ENCODE data around the gene TMEM106C. TPM values are rescaled to one million over a fixed set of nuclear protein-coding genes. Genes with fewer than 3 reads are reported as not detected.

Gene TMEM106C
- total and polyA plus RNA-seq, 4 donors: 16.2 to 57.8 (median 25.2) TPM

- H3K27me3 ChIP-seq (ENCODE audit: control insufficient read depth in 4 of 4, insufficient read depth in 4 of 4, low read length in 3 of 4): no peaks in the 10 kb centered on the region
- H3K27ac ChIP-seq (ENCODE audit: low read depth in 1 of 2, low read length in 2 of 2): no peak overlapping the region
- TF ChIP-seq MAX (IDR thresholded peaks at IDR 0.05): no peak
- TF ChIP-seq GABPA (IDR thresholded peaks at IDR 0.05 in 1 of 2, conservative IDR thresholded peaks at IDR 0.05 in 1 of 2): no peak
- no peak for TF ChIP-seq NR2F2 (IDR thresholded peaks at IDR 0.05)
- TF ChIP-seq JUND (IDR thresholded peaks at IDR 0.05): no peak
- no peak for TF ChIP-seq ATF3 (IDR thresholded peaks at IDR 0.05)
- no peak for TF ChIP-seq FOXA2 (IDR thresholded peaks at IDR 0.05)
- no peak for TF ChIP-seq CTCF (IDR thresholded peaks at IDR 0.05; ENCODE audit: low read depth, low read length, missing input control)
- no peak for TF ChIP-seq YY1 (IDR thresholded peaks at IDR 0.05)
- no peak for TF ChIP-seq EGR1 (IDR thresholded peaks at IDR 0.05; ENCODE audit: low read depth in 2 of 2)
- no peak for TF ChIP-seq SP1 (IDR thresholded peaks at IDR 0.05)
- no peak for TF ChIP-seq ZBTB33 (IDR thresholded peaks at IDR 0.05)
- TF ChIP-seq HNF4A (conservative IDR thresholded peaks at IDR 0.05): no peak
- no peak for TF ChIP-seq HNF4G (IDR thresholded peaks at IDR 0.05)
- TF ChIP-seq RAD21 (IDR thresholded peaks at IDR 0.05): no peak
- TF ChIP-seq FOXA1 (IDR thresholded peaks at IDR 0.05): no peak
- no peak for TF ChIP-seq RXRA (IDR thresholded peaks at IDR 0.05)
- TF ChIP-seq TAF1 (conservative IDR thresholded peaks at IDR 0.05): no peak
- TF ChIP-seq REST (IDR thresholded peaks at IDR 0.05): no peak
- no peak overlapping the region for H3K9ac ChIP-seq (ENCODE audit: low read depth in 1 of 2, low read length in 2 of 2)
- H3K4me3 ChIP-seq (ENCODE audit: low read depth in 1 of 3, low read length in 3 of 3): no peak overlapping the region
- H3K9me3 ChIP-seq (ENCODE audit: control insufficient read depth in 4 of 4, low read length in 3 of 4): no peaks in the 10 kb centered on the region
- peaks cover 0 to 4% (median under 1%) of the 10 kb centered on the region in 4 donors for H3K36me3 ChIP-seq (ENCODE audit: control insufficient read depth in 4 of 4, insufficient read depth in 3 of 4, low read depth in 1 of 4, low read length in 3 of 4)
- whole genome bisulfite sequencing: 84% methylated on average over 6 of the region's 6 CpGs
- no peaks in the 10 kb centered on the region for H3K4me1 ChIP-seq (ENCODE audit: control insufficient read depth in 4 of 4, insufficient read depth in 4 of 4, low read length in 3 of 4)
- DNase-seq (ENCODE audit: low spot score): no peak
Measured at GRCh38 chr12:47972895-47973294, 9.5 kb downstream of the TMEM106C start.

Data from liver (tissue), 9 donors.